DOHH2 (cell line): ENCODE measurements around the gene JARID2.

ENCODE experiments used
- EZH2phosphoT487 ChIP-seq: fragments of 200-600 bp; sonication (generic); IDR thresholded peaks from 2 replicates; pipeline ENCODE4 v1.6.1; 2017; ENCODE audit warnings: borderline replicate concordance, mild to moderate bottlenecking, antibody characterized with exemption, low read length, moderate library complexity, mixed read lengths
- TF ChIP-seq, protein P1 (sequence below): fragments of 200-600 bp; sonication (generic); IDR thresholded peaks from one replicate; pipeline ENCODE4 v1.5.1; 2014; ENCODE audit warnings: antibody characterized with exemption, mild to moderate bottlenecking, low read depth, low read length; ENCODE audit not compliant: poor library complexity, severe bottlenecking

GRCh38 chr6:15538766-15539495 is 293.1 kb downstream of the JARID2 start:
- TF ChIP-seq, protein P1, sequence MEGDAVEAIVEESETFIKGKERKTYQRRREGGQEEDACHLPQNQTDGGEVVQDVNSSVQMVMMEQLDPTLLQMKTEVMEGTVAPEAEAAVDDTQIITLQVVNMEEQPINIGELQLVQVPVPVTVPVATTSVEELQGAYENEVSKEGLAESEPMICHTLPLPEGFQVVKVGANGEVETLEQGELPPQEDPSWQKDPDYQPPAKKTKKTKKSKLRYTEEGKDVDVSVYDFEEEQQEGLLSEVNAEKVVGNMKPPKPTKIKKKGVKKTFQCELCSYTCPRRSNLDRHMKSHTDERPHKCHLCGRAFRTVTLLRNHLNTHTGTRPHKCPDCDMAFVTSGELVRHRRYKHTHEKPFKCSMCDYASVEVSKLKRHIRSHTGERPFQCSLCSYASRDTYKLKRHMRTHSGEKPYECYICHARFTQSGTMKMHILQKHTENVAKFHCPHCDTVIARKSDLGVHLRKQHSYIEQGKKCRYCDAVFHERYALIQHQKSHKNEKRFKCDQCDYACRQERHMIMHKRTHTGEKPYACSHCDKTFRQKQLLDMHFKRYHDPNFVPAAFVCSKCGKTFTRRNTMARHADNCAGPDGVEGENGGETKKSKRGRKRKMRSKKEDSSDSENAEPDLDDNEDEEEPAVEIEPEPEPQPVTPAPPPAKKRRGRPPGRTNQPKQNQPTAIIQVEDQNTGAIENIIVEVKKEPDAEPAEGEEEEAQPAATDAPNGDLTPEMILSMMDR: no peak
- TF ChIP-seq EZH2phosphoT487: no peak
